Suprapubic skin (tissue), 4 donors: ENCODE results near the gene FRMPD1.

Experiments
- EP300 ChIP-seq: sonication (generic); formaldehyde crosslinking; IDR thresholded peaks from one replicate; pipeline ENCODE4 v1.6.1; 2017; ENCODE audit warnings: antibody characterized with exemption
- POLR2A ChIP-seq, 2 donors: fragments of 450-650 bp; IDR thresholded peaks; one replicate each; pipeline ENCODE4 v1.6.1; 2017; ENCODE audit warnings: antibody characterized with exemption in 2 of 2, mild to moderate bottlenecking in 2 of 2, moderate library complexity in 2 of 2
- POLR2AphosphoS5 ChIP-seq, 3 donors: sonication (generic); formaldehyde crosslinking; IDR thresholded peaks; one replicate each; pipeline ENCODE4 v1.6.1; 2017; ENCODE audit warnings: antibody characterized with exemption in 3 of 3
- TF ChIP-seq, protein P1 (sequence below), 2 donors: fragments of 200-600 bp in 1 of 2; fragments of 450-650 bp in 1 of 2; sonication (generic) in 1 of 2; IDR thresholded peaks; one replicate each; pipeline ENCODE4 v1.5.1; 2016 to 2019; ENCODE audit warnings: antibody characterized with exemption in 2 of 2, mild to moderate bottlenecking in 1 of 2, moderate library complexity in 1 of 2

GRCh38 chr9:37715991-37716505, 65.3 kb downstream of the FRMPD1 start:
- TF ChIP-seq, protein P1, sequence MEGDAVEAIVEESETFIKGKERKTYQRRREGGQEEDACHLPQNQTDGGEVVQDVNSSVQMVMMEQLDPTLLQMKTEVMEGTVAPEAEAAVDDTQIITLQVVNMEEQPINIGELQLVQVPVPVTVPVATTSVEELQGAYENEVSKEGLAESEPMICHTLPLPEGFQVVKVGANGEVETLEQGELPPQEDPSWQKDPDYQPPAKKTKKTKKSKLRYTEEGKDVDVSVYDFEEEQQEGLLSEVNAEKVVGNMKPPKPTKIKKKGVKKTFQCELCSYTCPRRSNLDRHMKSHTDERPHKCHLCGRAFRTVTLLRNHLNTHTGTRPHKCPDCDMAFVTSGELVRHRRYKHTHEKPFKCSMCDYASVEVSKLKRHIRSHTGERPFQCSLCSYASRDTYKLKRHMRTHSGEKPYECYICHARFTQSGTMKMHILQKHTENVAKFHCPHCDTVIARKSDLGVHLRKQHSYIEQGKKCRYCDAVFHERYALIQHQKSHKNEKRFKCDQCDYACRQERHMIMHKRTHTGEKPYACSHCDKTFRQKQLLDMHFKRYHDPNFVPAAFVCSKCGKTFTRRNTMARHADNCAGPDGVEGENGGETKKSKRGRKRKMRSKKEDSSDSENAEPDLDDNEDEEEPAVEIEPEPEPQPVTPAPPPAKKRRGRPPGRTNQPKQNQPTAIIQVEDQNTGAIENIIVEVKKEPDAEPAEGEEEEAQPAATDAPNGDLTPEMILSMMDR (IDR thresholded peaks at IDR 0.05): no peak
- no peak for TF ChIP-seq EP300
- no peak for TF ChIP-seq POLR2A (IDR thresholded peaks at IDR 0.05)
- no peak for TF ChIP-seq POLR2AphosphoS5 (IDR thresholded peaks at IDR 0.05)
